Measurements from ENCODE around the gene SYNJ2.

- no peak for TF ChIP-seq CTCF (IDR thresholded peaks at IDR 0.05)
- TF ChIP-seq POLR2A (IDR thresholded peaks at IDR 0.05) = no peak
Observed at GRCh38 chr6:157935786-157936185, 45.9 kb upstream of the SYNJ2 start.
